Osteoblast (primary cell): Measurements from ENCODE around the gene B4GALT5. TPM values are rescaled to one million over a fixed set of nuclear protein-coding genes. Genes with fewer than 3 reads are reported as not detected.

Experiments used
- DNase-seq: peaks from one replicate; pipeline ENCODE4 v3.0.0; 2011; ENCODE audit warnings: low spot score, mixed read lengths; ENCODE audit not compliant: insufficient read length; ENCODE audit errors: missing footprints
- H2AFZ ChIP-seq: 2 replicates; pipeline ENCODE4 v1.6.0; 2011; ENCODE audit warnings: mild to moderate bottlenecking, low read length
- H3K27ac ChIP-seq: 2 replicates; pipeline ENCODE4 v1.5.1; 2011; ENCODE audit warnings: mild to moderate bottlenecking, low read depth, low read length, moderate library complexity
- H3K27me3 ChIP-seq: 2 replicates; pipeline ENCODE4 v1.6.0; 2012; ENCODE audit warnings: mild to moderate bottlenecking, control low read depth, inconsistent platforms, low read length, moderate library complexity; ENCODE audit not compliant: insufficient read depth
- H3K36me3 ChIP-seq: 2 replicates; pipeline ENCODE4 v1.5.1; 2011; ENCODE audit warnings: mild to moderate bottlenecking, low read length, control low read depth, moderate library complexity; ENCODE audit not compliant: insufficient read depth
- H3K4me1 ChIP-seq: 2 replicates; pipeline ENCODE4 v1.5.1; 2011; ENCODE audit warnings: mild to moderate bottlenecking, low read length, control low read depth, moderate library complexity; ENCODE audit not compliant: insufficient read depth
- H3K4me2 ChIP-seq: 2 replicates; pipeline ENCODE4 v1.6.0; 2011; ENCODE audit warnings: mild to moderate bottlenecking, low read length; ENCODE audit not compliant: insufficient read depth
- H3K4me3 ChIP-seq: fragments of 200-600 bp; sonication (generic); 3 replicates; pipeline ENCODE4 v1.5.1; 2012; ENCODE audit warnings: mild to moderate bottlenecking, low read length, inconsistent platforms; ENCODE audit not compliant: insufficient read depth
- H3K79me2 ChIP-seq: 2 replicates; pipeline ENCODE4 v1.6.0; 2012; ENCODE audit warnings: mild to moderate bottlenecking, low read length, control low read depth, inconsistent platforms; ENCODE audit not compliant: insufficient read depth
- H3K9me3 ChIP-seq: 2 replicates; pipeline ENCODE4 v1.5.1; 2011; ENCODE audit warnings: low read depth, low read length, control low read depth
- H4K20me1 ChIP-seq: 2 replicates; pipeline ENCODE4 v1.6.0; 2012; ENCODE audit warnings: mild to moderate bottlenecking, low read length, control low read depth; ENCODE audit not compliant: insufficient read depth
- total RNA-seq: library from RNA; depleted of rRNA; stranded (reverse); fragments of >200 nt; gene quantifications from 2 replicates; pipeline ENCODE4 v1.2.3, GENCODE V29; 2012
- TF ChIP-seq, protein P1 (sequence below): IDR thresholded peaks from 2 replicates; pipeline ENCODE4 v1.5.1; 2011; ENCODE audit warnings: mild to moderate bottlenecking, low read depth, low read length, moderate library complexity; ENCODE audit errors: extremely low read depth

The B4GALT5 gene
- total RNA-seq, 1 donor: 35.8 TPM

DNA sequence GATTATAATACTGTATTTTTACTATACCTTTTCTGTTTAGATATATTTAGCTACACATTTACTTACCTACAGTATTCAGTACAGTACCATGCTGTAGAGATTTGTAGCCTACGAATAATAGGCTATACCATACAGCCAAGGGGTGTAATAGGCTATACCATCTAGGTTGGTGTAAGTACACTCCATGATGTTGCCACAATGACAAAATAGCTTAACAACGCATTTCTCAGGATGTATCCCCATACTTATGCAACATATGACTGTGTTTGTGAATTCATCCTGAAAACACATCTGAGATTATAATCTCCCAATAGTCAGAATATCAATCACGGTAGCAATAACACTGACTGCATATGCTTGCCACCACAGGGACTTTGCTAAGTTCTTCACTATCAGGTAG, 20.7 kb downstream of the B4GALT5 start:
- Histone ChIP-seq H3K4me2 (no peak overlapping the region), H2AFZ (no peak overlapping the region), H3K36me3 (no peaks in the 10 kb centered on the region), H3K27me3 (no peaks in the 10 kb centered on the region), H3K27ac (no peak overlapping the region), H3K9me3 (no peaks in the 10 kb centered on the region), H3K4me3 (no peak overlapping the region), H3K79me2 (peaks cover 99% of the 10 kb centered on the region), H4K20me1 (peaks cover 48% of the 10 kb centered on the region), H3K4me1 (peaks cover 15% of the 10 kb centered on the region)
- DNase-seq: no peak
- TF ChIP-seq, protein P1, sequence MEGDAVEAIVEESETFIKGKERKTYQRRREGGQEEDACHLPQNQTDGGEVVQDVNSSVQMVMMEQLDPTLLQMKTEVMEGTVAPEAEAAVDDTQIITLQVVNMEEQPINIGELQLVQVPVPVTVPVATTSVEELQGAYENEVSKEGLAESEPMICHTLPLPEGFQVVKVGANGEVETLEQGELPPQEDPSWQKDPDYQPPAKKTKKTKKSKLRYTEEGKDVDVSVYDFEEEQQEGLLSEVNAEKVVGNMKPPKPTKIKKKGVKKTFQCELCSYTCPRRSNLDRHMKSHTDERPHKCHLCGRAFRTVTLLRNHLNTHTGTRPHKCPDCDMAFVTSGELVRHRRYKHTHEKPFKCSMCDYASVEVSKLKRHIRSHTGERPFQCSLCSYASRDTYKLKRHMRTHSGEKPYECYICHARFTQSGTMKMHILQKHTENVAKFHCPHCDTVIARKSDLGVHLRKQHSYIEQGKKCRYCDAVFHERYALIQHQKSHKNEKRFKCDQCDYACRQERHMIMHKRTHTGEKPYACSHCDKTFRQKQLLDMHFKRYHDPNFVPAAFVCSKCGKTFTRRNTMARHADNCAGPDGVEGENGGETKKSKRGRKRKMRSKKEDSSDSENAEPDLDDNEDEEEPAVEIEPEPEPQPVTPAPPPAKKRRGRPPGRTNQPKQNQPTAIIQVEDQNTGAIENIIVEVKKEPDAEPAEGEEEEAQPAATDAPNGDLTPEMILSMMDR: no peak

DNA sequence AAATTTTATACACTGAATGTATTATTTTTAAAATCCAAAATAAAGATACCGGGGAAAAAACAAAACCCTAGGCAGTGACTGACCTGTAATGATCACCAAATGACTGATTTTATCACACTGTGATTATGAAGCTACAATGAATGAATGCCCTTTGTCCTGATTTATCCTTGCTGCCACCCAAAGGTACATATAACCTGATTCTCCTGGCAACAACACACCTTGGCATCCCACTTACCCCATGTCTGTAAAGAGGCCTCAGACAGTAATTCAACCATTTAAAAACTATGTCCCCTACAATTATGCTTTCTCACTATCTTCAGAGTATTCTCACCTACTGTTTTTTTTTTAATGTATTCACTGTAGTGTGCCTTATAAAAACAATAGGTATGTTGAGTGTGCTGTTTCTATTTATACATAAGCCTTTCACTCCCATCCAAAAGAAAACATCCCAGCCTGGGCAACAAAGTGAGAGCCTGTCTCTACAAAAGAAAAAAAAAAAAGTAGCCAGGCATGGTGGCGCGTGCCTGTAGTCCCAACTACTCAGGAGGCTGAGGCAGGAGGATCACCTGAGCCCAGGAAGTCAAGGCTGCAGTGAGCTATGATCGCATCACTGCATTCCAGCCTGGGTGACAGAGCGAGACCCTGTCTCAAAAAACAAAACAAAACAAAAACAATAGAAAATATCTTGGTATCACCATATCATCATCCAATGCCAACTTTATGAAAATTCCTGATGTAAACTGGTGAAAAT, 21.7 kb downstream of the B4GALT5 start:
- TF ChIP-seq, protein P1: no peak
- H3K79me2 ChIP-seq: peaks cover 95% of the 10 kb centered on the region
- no peak overlapping the region for H3K4me3 ChIP-seq
- H2AFZ ChIP-seq: no peak overlapping the region
- H3K27me3 ChIP-seq: no peaks in the 10 kb centered on the region
- peaks cover 15% of the 10 kb centered on the region for H3K4me1 ChIP-seq
- H3K27ac ChIP-seq: no peak overlapping the region
- no peak for DNase-seq
- H3K36me3 ChIP-seq: no peaks in the 10 kb centered on the region
- peaks cover 44% of the 10 kb centered on the region for H4K20me1 ChIP-seq
- no peak overlapping the region for H3K4me2 ChIP-seq
- H3K9me3 ChIP-seq: no peaks in the 10 kb centered on the region

DNA sequence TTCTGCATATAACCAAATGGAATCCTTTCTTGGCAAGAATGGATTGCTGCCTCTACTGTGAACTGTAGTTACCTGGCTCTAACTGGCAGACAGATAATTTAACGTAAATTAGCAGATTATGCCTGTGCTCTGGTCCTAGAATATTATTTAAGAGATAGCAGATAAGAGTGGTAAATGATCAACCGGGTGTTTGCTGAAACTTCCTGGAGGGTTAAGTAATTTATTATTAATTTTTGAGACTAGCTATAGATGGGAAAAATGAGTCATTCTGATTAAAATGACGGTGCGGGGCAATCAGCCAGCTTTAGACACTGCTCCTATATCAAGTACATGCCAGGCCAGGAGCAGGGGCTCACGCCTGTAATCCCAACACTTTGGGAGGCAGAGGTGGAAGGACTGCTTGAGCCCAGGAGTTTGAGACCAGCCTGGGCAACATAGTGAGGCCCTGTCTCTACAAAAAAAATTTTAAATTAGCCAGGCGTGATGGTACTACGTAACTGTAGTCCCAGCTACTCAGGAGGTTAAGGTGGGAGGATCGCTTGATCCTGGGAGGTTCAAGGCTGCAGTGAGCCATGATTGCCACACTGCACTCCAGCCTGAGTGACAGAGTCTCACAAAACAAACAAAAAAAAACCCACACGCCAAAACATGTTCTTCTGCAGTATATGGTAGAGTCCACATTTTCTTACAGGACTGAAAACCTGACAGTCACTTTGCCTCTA, 22.6 kb downstream of the B4GALT5 start:
- H4K20me1 ChIP-seq: peaks cover 42% of the 10 kb centered on the region
- H3K36me3 ChIP-seq: no peaks in the 10 kb centered on the region
- peaks cover 95% of the 10 kb centered on the region for H3K79me2 ChIP-seq
- no peak overlapping the region for H2AFZ ChIP-seq
- H3K4me2 ChIP-seq: no peak overlapping the region
- H3K27me3 ChIP-seq: no peaks in the 10 kb centered on the region
- H3K9me3 ChIP-seq: no peaks in the 10 kb centered on the region
- TF ChIP-seq, protein P1: no peak
- no peak overlapping the region for H3K4me3 ChIP-seq
- no peak for DNase-seq
- no peak overlapping the region for H3K27ac ChIP-seq
- peaks cover 16% of the 10 kb centered on the region for H3K4me1 ChIP-seq
